K562 (cell line): Measurements from ENCODE around the gene DYNC1H1. TPM values are rescaled to one million over a fixed set of nuclear protein-coding genes. Genes with fewer than 3 reads are reported as not detected.

Experiments used
- CEBPG ChIP-seq, 3 experiments: fragments of 200-800 bp in 1 of 3; sonication (Bioruptor generic) in 1 of 3; sonication (generic) in 1 of 3; formaldehyde crosslinking in 1 of 3; IDR thresholded peaks in 2 of 3; conservative IDR thresholded peaks in 1 of 3; 2 replicates each; pipeline versions ENCODE4 v1.6.1 to v1.8.0; 2016 to 2022; ENCODE audit warnings: missing compliant biosample characterization in 2 of 3, missing genetic modification characterization in 2 of 3, mild to moderate bottlenecking in 1 of 3, missing genetic modification reagents in 1 of 3
- E2F1 ChIP-seq: sonication (generic); formaldehyde crosslinking; IDR thresholded peaks from 2 replicates; pipeline ENCODE4 v1.8.1; 2023; ENCODE audit warnings: mild to moderate bottlenecking, missing genetic modification reagents, moderate library complexity
- HCFC1 ChIP-seq: IDR thresholded peaks from 2 replicates; pipeline ENCODE4 v1.6.1; 2012; ENCODE audit warnings: low read depth, low read length, improper control_type of control experiment
- HNRNPK ChIP-seq: fragments of 200-400 bp; formaldehyde crosslinking; IDR thresholded peaks from one replicate; pipeline ENCODE4 v1.6.1; 2018; ENCODE audit warnings: mild to moderate bottlenecking, low read depth, low read length; ENCODE audit not compliant: poor library complexity, severe bottlenecking
- LARP7 ChIP-seq: fragments of 450-650 bp; IDR thresholded peaks from 2 replicates; pipeline ENCODE4 v1.6.1; 2016
- PHF20 ChIP-seq: fragments of 450-650 bp; IDR thresholded peaks from 2 replicates; pipeline ENCODE4 v1.6.1; 2018; ENCODE audit not compliant: partially characterized antibody
- POLR2B ChIP-seq: fragments of 450-650 bp; IDR thresholded peaks from 2 replicates; pipeline ENCODE4 v1.6.1; 2018; ENCODE audit warnings: low read depth; ENCODE audit not compliant: partially characterized antibody
- SAP30 ChIP-seq: fragments of 200-600 bp; sonication (generic); IDR thresholded peaks from 2 replicates; pipeline ENCODE4 v1.6.1; 2012; ENCODE audit warnings: borderline replicate concordance, low read depth, mild to moderate bottlenecking, moderate library complexity, low read length, control low read depth, inconsistent platforms; ENCODE audit not compliant: insufficient read depth, poor library complexity, severe bottlenecking
- TCF7 ChIP-seq: sonication (generic); IDR thresholded peaks from 2 replicates; pipeline ENCODE4 v1.6.1; 2016; ENCODE audit warnings: antibody characterized with exemption, borderline replicate concordance
- U2AF2 ChIP-seq: fragments of 200-400 bp; formaldehyde crosslinking; optimal IDR thresholded peaks from 2 replicates; pipeline ENCODE3; 2017; ENCODE audit warnings: low read depth, mild to moderate bottlenecking, low read length
- ZBTB2 ChIP-seq: fragments of 450-650 bp; IDR thresholded peaks from 2 replicates; pipeline ENCODE4 v1.6.1; 2016; ENCODE audit warnings: antibody characterized with exemption
- polyA plus RNA-seq, 8 experiments: library from polyadenylated mRNA; depleted of rRNA in 4 of 8; stranded (reverse) in 5 of 8; unstranded in 3 of 8; fragments of >200 nt; fragmentation: Nextera tagmentation in 2 of 8; fragmentation: Illumina TruSeq in 1 of 8; extraction: Ambion mirVana in 2 of 8; extraction: Trizol in 1 of 8; gene quantifications; 2 replicates each; pipeline versions ENCODE4 v1.2.1 to v1.2.3, GENCODE V29; 2011 to 2014; ENCODE audit warnings: inconsistent platforms in 1 of 8, missing spikeins in 1 of 8
- total RNA-seq, 7 experiments: library from RNA; depleted of rRNA in 6 of 7; stranded (reverse); fragments of >200 nt in 6 of 7; fragmentation: Illumina TruSeq in 2 of 7; extraction: Trizol in 2 of 7; gene quantifications; 2 replicates each; pipeline versions ENCODE4 v1.2.1 to v1.2.3, GENCODE V29; 2011 to 2021; ENCODE audit warnings: low replicate concordance in 1 of 7
- TF ChIP-seq, protein P1 (sequence below): sonication (generic); formaldehyde crosslinking; IDR thresholded peaks from 2 replicates; pipeline ENCODE4 v1.8.0; 2022; ENCODE audit warnings: mild to moderate bottlenecking, missing genetic modification reagents
- TF ChIP-seq, protein P2 (sequence below): fragments of 450-650 bp; formaldehyde crosslinking; IDR thresholded peaks from 2 replicates; pipeline ENCODE4 v1.4.0; 2022; ENCODE audit warnings: missing genetic modification characterization
- TF ChIP-seq, protein P3 (sequence below), 2 experiments: fragments of 450-650 bp; IDR thresholded peaks; 2 replicates each; pipeline ENCODE4 v1.6.1; 2016

DYNC1H1 gene
- total and polyA plus RNA-seq, 9 of the 15 experiments (the other 6 are each of a cell fraction or from before 2014, with no cell fraction given): 31.9 to 335 (median 115) TPM

DNA sequence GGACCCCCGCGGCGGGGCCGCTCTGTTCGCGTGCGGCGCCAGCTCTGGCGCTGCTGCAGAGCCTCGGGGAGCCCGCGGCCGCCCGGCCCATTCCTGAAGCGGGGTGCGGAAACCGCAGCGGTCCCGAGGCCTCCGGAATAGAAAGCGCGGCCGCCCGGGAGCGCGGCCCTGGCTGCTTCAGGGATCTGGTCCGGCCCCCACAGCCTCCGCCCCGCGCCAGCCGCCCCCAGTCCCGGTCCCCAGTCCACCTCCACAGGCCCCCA, 122.3 kb downstream of the DYNC1H1 start (continued):
- TF ChIP-seq, protein P1, sequence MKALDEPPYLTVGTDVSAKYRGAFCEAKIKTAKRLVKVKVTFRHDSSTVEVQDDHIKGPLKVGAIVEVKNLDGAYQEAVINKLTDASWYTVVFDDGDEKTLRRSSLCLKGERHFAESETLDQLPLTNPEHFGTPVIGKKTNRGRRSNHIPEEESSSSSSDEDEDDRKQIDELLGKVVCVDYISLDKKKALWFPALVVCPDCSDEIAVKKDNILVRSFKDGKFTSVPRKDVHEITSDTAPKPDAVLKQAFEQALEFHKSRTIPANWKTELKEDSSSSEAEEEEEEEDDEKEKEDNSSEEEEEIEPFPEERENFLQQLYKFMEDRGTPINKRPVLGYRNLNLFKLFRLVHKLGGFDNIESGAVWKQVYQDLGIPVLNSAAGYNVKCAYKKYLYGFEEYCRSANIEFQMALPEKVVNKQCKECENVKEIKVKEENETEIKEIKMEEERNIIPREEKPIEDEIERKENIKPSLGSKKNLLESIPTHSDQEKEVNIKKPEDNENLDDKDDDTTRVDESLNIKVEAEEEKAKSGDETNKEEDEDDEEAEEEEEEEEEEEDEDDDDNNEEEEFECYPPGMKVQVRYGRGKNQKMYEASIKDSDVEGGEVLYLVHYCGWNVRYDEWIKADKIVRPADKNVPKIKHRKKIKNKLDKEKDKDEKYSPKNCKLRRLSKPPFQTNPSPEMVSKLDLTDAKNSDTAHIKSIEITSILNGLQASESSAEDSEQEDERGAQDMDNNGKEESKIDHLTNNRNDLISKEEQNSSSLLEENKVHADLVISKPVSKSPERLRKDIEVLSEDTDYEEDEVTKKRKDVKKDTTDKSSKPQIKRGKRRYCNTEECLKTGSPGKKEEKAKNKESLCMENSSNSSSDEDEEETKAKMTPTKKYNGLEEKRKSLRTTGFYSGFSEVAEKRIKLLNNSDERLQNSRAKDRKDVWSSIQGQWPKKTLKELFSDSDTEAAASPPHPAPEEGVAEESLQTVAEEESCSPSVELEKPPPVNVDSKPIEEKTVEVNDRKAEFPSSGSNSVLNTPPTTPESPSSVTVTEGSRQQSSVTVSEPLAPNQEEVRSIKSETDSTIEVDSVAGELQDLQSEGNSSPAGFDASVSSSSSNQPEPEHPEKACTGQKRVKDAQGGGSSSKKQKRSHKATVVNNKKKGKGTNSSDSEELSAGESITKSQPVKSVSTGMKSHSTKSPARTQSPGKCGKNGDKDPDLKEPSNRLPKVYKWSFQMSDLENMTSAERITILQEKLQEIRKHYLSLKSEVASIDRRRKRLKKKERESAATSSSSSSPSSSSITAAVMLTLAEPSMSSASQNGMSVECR: no peak
- TF ChIP-seq, protein P2, sequence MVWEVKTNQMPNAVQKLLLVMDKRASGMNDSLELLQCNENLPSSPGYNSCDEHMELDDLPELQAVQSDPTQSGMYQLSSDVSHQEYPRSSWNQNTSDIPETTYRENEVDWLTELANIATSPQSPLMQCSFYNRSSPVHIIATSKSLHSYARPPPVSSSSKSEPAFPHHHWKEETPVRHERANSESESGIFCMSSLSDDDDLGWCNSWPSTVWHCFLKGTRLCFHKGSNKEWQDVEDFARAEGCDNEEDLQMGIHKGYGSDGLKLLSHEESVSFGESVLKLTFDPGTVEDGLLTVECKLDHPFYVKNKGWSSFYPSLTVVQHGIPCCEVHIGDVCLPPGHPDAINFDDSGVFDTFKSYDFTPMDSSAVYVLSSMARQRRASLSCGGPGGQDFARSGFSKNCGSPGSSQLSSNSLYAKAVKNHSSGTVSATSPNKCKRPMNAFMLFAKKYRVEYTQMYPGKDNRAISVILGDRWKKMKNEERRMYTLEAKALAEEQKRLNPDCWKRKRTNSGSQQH (CRISPR knock-in tag): 0 out of 2 replicates have a peak, but pooled peaks have one; percentile 56
- TF ChIP-seq, protein P3, sequence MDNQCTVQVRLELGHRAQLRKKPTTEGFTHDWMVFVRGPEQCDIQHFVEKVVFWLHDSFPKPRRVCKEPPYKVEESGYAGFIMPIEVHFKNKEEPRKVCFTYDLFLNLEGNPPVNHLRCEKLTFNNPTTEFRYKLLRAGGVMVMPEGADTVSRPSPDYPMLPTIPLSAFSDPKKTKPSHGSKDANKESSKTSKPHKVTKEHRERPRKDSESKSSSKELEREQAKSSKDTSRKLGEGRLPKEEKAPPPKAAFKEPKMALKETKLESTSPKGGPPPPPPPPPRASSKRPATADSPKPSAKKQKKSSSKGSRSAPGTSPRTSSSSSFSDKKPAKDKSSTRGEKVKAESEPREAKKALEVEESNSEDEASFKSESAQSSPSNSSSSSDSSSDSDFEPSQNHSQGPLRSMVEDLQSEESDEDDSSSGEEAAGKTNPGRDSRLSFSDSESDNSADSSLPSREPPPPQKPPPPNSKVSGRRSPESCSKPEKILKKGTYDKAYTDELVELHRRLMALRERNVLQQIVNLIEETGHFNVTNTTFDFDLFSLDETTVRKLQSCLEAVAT (IDR thresholded peaks at IDR 0.05): peak in 1 of 2 experiments; percentile 49; a peak in 2 of 4 replicates
- TF ChIP-seq U2AF2 (no peak), SAP30 (peak; percentile 30), HNRNPK (peak; percentile 73), E2F1 (CRISPR knock-in tag) (no peak), CEBPG (CRISPR knock-in tag; IDR thresholded peaks at IDR 0.05) (no peak), CEBPG (tag; conservative IDR thresholded peaks at IDR 0.05 in 1 of 2, IDR thresholded peaks at IDR 0.05 in 1 of 2) (no peak), TCF7 (no peak), ZBTB2 (no peak), HCFC1 (no peak), PHF20 (peak; percentile 19), POLR2B (no peak), LARP7 (no peak)
